ENCODE measurements around the gene TSBP1.

DNA sequence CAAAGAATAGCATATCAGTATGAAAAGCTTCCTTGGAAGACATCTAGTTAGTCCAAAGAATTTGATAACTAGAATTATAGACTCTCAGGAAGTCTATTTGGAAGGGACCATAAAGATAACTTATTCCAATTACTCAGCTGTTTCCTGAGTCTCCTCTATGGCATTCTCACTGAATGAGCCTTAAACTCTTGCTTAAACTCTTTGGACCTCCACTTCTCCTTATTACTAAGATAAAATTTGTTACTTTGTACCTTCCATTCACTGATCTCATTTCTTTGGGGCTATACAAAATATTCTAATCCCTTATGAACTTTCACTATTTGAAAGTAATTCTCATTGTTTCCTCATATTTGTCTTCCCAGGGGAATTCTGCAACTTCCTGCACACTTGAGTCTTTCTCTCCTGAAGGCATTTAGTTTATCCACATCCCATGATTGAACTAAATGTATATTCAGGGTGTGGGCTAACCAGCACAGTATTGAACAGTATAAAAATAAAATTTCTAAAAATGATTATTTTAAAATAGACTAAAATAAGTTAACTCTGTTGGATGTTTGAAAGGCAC lies 80.7 kb downstream of the TSBP1 start:
- TF ChIP-seq, protein P1, sequence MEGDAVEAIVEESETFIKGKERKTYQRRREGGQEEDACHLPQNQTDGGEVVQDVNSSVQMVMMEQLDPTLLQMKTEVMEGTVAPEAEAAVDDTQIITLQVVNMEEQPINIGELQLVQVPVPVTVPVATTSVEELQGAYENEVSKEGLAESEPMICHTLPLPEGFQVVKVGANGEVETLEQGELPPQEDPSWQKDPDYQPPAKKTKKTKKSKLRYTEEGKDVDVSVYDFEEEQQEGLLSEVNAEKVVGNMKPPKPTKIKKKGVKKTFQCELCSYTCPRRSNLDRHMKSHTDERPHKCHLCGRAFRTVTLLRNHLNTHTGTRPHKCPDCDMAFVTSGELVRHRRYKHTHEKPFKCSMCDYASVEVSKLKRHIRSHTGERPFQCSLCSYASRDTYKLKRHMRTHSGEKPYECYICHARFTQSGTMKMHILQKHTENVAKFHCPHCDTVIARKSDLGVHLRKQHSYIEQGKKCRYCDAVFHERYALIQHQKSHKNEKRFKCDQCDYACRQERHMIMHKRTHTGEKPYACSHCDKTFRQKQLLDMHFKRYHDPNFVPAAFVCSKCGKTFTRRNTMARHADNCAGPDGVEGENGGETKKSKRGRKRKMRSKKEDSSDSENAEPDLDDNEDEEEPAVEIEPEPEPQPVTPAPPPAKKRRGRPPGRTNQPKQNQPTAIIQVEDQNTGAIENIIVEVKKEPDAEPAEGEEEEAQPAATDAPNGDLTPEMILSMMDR (IDR thresholded peaks at IDR 0.05; ENCODE audit: low read depth, low read length, poor library complexity, severe bottlenecking) = no peak
- no peak for TF ChIP-seq EZH2phosphoT487 (IDR thresholded peaks at IDR 0.05; ENCODE audit: borderline replicate concordance, low read length)
